ENCODE measurements around the gene CEP19.

The CEP19 gene

GRCh38 chr3:196686436-196686835, 25.6 kb downstream of the CEP19 start:
- TF ChIP-seq MAX (IDR thresholded peaks at IDR 0.05) (no peak), NFIC (IDR thresholded peaks at IDR 0.05) (no peak), TCF12 (IDR thresholded peaks at IDR 0.05; ENCODE audit: low read depth) (no peak), TEAD4 (IDR thresholded peaks at IDR 0.05) (no peak), REST (IDR thresholded peaks at IDR 0.05; ENCODE audit: low read depth) (no peak), EP300 (IDR thresholded peaks at IDR 0.05; ENCODE audit: borderline replicate concordance) (no peak), ZBTB7A (IDR thresholded peaks at IDR 0.05; ENCODE audit: low read depth) (no peak), FOXM1 (IDR thresholded peaks at IDR 0.05; ENCODE audit: borderline replicate concordance, low read depth) (no peak), RAD21 (IDR thresholded peaks at IDR 0.05; ENCODE audit: low read depth) (no peak), EGR1 (IDR thresholded peaks at IDR 0.05) (no peak), USF1 (IDR thresholded peaks at IDR 0.05) (no peak), CREB1 (IDR thresholded peaks at IDR 0.05; ENCODE audit: low read depth) (no peak), CEBPB (IDR thresholded peaks at IDR 0.05) (no peak), YY1 (IDR thresholded peaks at IDR 0.05; ENCODE audit: low read depth) (no peak), TAF1 (IDR thresholded peaks at IDR 0.05; ENCODE audit: low read depth) (no peak)

- TF ChIP-seq NFIC (IDR thresholded peaks at IDR 0.05) = no peak
- peak; percentile 95 for TF ChIP-seq RAD21 (IDR thresholded peaks at IDR 0.05; ENCODE audit: low read depth)
- TF ChIP-seq ZBTB7A (IDR thresholded peaks at IDR 0.05; ENCODE audit: low read depth) = no peak
- peak; percentile 43; the same call in 1 of the 2 replicates for TF ChIP-seq MAX (IDR thresholded peaks at IDR 0.05)
- TF ChIP-seq FOXM1 (IDR thresholded peaks at IDR 0.05; ENCODE audit: borderline replicate concordance, low read depth) = no peak
Observed at GRCh38 chr3:196684548-196685407, 27.3 kb downstream of the CEP19 start.

- TF ChIP-seq USF1 (IDR thresholded peaks at IDR 0.05) (no peak), TAF1 (IDR thresholded peaks at IDR 0.05; ENCODE audit: low read depth) (no peak), CREB1 (IDR thresholded peaks at IDR 0.05; ENCODE audit: low read depth) (no peak), EGR1 (IDR thresholded peaks at IDR 0.05) (no peak), EP300 (IDR thresholded peaks at IDR 0.05; ENCODE audit: borderline replicate concordance) (no peak), REST (IDR thresholded peaks at IDR 0.05; ENCODE audit: low read depth) (no peak), CEBPB (IDR thresholded peaks at IDR 0.05) (no peak), RAD21 (IDR thresholded peaks at IDR 0.05; ENCODE audit: low read depth) (no peak), FOXM1 (IDR thresholded peaks at IDR 0.05; ENCODE audit: borderline replicate concordance, low read depth) (no peak), TEAD4 (IDR thresholded peaks at IDR 0.05) (no peak)
Observed at GRCh38 chr3:196677931-196678330, 34.1 kb downstream of the CEP19 start.

GRCh38 chr3:196677353-196677752, 34.7 kb downstream of the CEP19 start:
- no peak for TF ChIP-seq TAF1 (IDR thresholded peaks at IDR 0.05; ENCODE audit: low read depth)
- TF ChIP-seq EP300 (IDR thresholded peaks at IDR 0.05; ENCODE audit: borderline replicate concordance) = no peak
- no peak for TF ChIP-seq CREB1 (IDR thresholded peaks at IDR 0.05; ENCODE audit: low read depth)
- no peak for TF ChIP-seq RAD21 (IDR thresholded peaks at IDR 0.05; ENCODE audit: low read depth)
- TF ChIP-seq USF1 (IDR thresholded peaks at IDR 0.05) = no peak
- no peak for TF ChIP-seq MAX (IDR thresholded peaks at IDR 0.05)

- no peak for TF ChIP-seq TAF1 (IDR thresholded peaks at IDR 0.05; ENCODE audit: low read depth)
- no peak for TF ChIP-seq USF1 (IDR thresholded peaks at IDR 0.05)
- TF ChIP-seq EGR1 (IDR thresholded peaks at IDR 0.05) = no peak
- no peak for TF ChIP-seq RAD21 (IDR thresholded peaks at IDR 0.05; ENCODE audit: low read depth)
- TF ChIP-seq NFIC (IDR thresholded peaks at IDR 0.05) = no peak
- TF ChIP-seq TEAD4 (IDR thresholded peaks at IDR 0.05) = no peak
- TF ChIP-seq CREB1 (IDR thresholded peaks at IDR 0.05; ENCODE audit: low read depth) = no peak
- no peak for TF ChIP-seq TCF12 (IDR thresholded peaks at IDR 0.05; ENCODE audit: low read depth)
- no peak for TF ChIP-seq EP300 (IDR thresholded peaks at IDR 0.05; ENCODE audit: borderline replicate concordance)
- TF ChIP-seq CEBPB (IDR thresholded peaks at IDR 0.05) = no peak
- no peak for TF ChIP-seq ZBTB7A (IDR thresholded peaks at IDR 0.05; ENCODE audit: low read depth)
- TF ChIP-seq MAX (IDR thresholded peaks at IDR 0.05) = no peak
- TF ChIP-seq REST (IDR thresholded peaks at IDR 0.05; ENCODE audit: low read depth) = no peak
- no peak for TF ChIP-seq YY1 (IDR thresholded peaks at IDR 0.05; ENCODE audit: low read depth)
- no peak for TF ChIP-seq FOXM1 (IDR thresholded peaks at IDR 0.05; ENCODE audit: borderline replicate concordance, low read depth)
Observed at GRCh38 chr3:196673632-196674031, 38.4 kb downstream of the CEP19 start.
